Activated T-cell treated with anti-CD3 and anti-CD28 coated beads, Interleukin-2, amount 50 U/mL, for 24 hours (primary cell): ENCODE data around the gene GLO1.

ENCODE experiments used
- DNase-seq: peaks from one replicate; pipeline ENCODE4 v3.0.0-alpha.2; 2020
- H3K27ac Mint-ChIP-seq: 2 replicates; pipeline ENCODE4 v1.8.0; 2020; ENCODE audit warnings: mild to moderate bottlenecking, mixed read lengths
- H3K27me3 Mint-ChIP-seq: 2 replicates; pipeline ENCODE4 v1.8.0; 2020; ENCODE audit warnings: mixed read lengths
- H3K36me3 Mint-ChIP-seq: 2 replicates; pipeline ENCODE4 v1.8.0; 2020; ENCODE audit warnings: low read depth, mixed read lengths
- H3K4me1 Mint-ChIP-seq: 2 replicates; pipeline ENCODE4 v1.8.0; 2020; ENCODE audit warnings: low read depth, mixed read lengths
- H3K4me3 Mint-ChIP-seq: 2 replicates; pipeline ENCODE4 v1.8.0; 2020; ENCODE audit warnings: mild to moderate bottlenecking, moderate library complexity, mixed read lengths
- H3K9me3 Mint-ChIP-seq: 2 replicates; pipeline ENCODE4 v1.8.0; 2020; ENCODE audit warnings: mixed read lengths

GLO1 gene

GRCh38 chr6:38636027-38636426 lies 66.9 kb downstream of the GLO1 start:
- H3K4me1 Mint-ChIP-seq, result peaks cover 61% of the 10 kb centered on the region
- no peak overlapping the region for H3K4me3 Mint-ChIP-seq
- H3K27me3 Mint-ChIP-seq, result no peaks in the 10 kb centered on the region
- no peak for DNase-seq
- H3K27ac Mint-ChIP-seq, result no peak overlapping the region
- no peaks in the 10 kb centered on the region for H3K9me3 Mint-ChIP-seq
- H3K36me3 Mint-ChIP-seq, result peaks cover 2% of the 10 kb centered on the region

- DNase-seq, result no peak
- no peaks in the 10 kb centered on the region for H3K36me3 Mint-ChIP-seq
- H3K4me3 Mint-ChIP-seq, result no peak overlapping the region
- H3K9me3 Mint-ChIP-seq, result no peaks in the 10 kb centered on the region
- H3K27ac Mint-ChIP-seq, result no peak overlapping the region
- H3K4me1 Mint-ChIP-seq, result peaks cover 56% of the 10 kb centered on the region
- no peaks in the 10 kb centered on the region for H3K27me3 Mint-ChIP-seq
These were observed 68.4 kb downstream of the GLO1 start for GRCh38 chr6:38634518-38634917.

GRCh38 chr6:38632490-38632889 lies 70.5 kb downstream of the GLO1 start:
- H3K4me1 Mint-ChIP-seq, result peaks cover 46% of the 10 kb centered on the region
- H3K36me3 Mint-ChIP-seq, result no peaks in the 10 kb centered on the region
- no peak overlapping the region for H3K27ac Mint-ChIP-seq
- no peaks in the 10 kb centered on the region for H3K27me3 Mint-ChIP-seq
- H3K4me3 Mint-ChIP-seq, result no peak overlapping the region
- no peaks in the 10 kb centered on the region for H3K9me3 Mint-ChIP-seq
- no peak for DNase-seq

GRCh38 chr6:38631186-38631783 lies 71.7 kb downstream of the GLO1 start:
- no peak overlapping the region for H3K27ac Mint-ChIP-seq
- H3K27me3 Mint-ChIP-seq, result no peaks in the 10 kb centered on the region
- H3K4me3 Mint-ChIP-seq, result no peak overlapping the region
- DNase-seq, result no peak
- no peaks in the 10 kb centered on the region for H3K36me3 Mint-ChIP-seq
- peaks cover 39% of the 10 kb centered on the region for H3K4me1 Mint-ChIP-seq
- no peaks in the 10 kb centered on the region for H3K9me3 Mint-ChIP-seq
